ENCODE measurements around the gene PHOX2A.

- TF ChIP-seq CTCF (conservative IDR thresholded peaks at IDR 0.05; ENCODE audit: low read length) (no peak), EZH2phosphoT487 (IDR thresholded peaks at IDR 0.05; ENCODE audit: borderline replicate concordance) (no peak)
Observed at GRCh38 chr11:72253392-72253791, 9.4 kb upstream of the PHOX2A start.

Measured in Loucy (cell line).